COR-L47 (cell line): ENCODE data around the gene KIF18A.
"Not testable (repeated sequence)": the region's sequence is repeated elsewhere in the genome, so short reads cannot be mapped to it uniquely, and the experiment has no call there.

Experiments
- DNase-seq: peaks from one replicate; lab custom pipeline; 2025; lab: John Stamatoyannopoulos, UW

Gene KIF18A

GRCh38 chr11:28107750-28108618 lies at the start of gene KIF18A, which contains the start of gene METTL15:
Gene KIF18A, minus strand, starts transcription at chr11:28108156. Its CDS starts 10,209 bp downstream, at chr11:28097947.
Gene METTL15, plus strand, starts transcription at chr11:28108388. Its CDS starts 4,947 bp downstream, at chr11:28113335.
- peak; percentile 99 for DNase-seq

DNA sequence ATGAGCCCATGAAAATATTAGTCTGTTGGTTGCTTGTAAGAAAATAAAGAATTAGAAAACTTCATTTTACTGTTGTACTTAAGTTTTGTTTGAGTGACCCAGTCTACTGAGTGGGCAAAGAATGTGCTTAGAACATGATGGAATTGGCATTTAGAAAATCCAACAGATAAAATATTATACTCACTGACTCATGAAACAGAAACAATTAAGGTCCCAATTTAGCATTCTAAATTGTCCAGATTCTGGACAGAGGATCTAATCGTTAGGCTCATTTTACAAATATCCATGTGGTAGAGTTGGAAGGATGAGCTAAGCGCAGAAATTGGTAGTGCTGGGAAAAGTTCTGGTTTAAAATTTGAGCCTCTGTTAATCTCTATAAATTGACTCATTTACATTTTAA lies 45.6 kb upstream of the KIF18A start:
- no peak for DNase-seq

DNA sequence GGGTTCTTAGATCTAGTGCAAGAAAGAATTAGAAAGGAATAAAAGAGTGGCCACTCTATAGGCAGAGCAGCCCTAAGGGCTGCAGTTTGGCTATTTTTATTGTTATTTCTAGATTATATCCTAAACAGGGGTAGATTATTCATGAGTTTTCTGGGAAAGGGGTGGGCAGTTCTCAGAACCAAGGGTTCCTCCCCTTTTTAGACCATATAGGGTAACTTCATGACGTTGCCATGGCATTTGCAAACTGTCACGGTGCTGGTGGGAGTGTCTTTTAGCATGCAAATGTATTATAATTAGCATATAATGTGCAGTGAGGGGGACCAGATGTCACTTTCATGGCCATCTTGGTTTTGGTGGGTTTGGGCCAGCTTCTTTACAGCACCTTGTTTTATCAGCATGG lies 44.8 kb upstream of the KIF18A start:
- no peak for DNase-seq

GRCh38 chr11:28146123-28146751 lies 38.3 kb upstream of the KIF18A start:
- DNase-seq: no peak

DNA sequence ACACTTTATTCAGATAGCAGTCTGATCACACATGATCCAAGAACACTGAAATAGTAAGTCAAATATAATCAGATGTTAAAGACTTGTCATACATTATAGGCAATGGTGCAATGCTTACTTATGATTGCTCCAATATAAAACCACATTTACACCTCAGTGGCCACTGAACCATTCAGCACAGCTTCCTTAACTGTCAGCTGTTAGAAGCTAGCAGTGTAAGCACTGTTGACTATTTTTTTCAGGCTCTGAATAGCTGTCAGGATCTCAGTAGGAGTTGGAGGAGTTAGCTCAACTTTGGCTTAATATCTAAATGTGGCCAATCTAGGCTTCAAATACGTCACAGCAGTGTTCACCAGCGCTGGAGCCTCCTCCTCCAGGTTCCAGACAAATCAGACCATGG lies 36.9 kb upstream of the KIF18A start:
- no peak for DNase-seq

DNA sequence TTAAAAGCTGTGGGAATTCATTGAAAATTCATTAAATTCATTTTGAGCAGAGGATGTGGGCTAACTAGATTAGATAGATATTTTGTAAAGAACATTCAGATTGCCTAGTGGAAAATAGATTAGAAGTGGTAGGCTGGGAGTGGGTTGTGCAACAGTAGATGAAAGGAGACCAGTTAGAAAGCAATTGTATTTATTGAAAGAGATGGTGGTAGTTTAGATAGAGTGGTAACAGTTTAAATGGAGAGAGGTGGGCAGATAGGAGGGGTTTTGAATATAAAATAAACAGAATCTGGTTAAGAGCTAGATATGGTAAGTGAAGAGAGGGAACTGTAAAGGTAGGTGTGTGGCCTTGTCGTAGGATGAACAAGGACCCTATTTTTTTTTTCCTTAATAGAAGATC lies 34.8 kb upstream of the KIF18A start:
- DNase-seq: no peak

DNA sequence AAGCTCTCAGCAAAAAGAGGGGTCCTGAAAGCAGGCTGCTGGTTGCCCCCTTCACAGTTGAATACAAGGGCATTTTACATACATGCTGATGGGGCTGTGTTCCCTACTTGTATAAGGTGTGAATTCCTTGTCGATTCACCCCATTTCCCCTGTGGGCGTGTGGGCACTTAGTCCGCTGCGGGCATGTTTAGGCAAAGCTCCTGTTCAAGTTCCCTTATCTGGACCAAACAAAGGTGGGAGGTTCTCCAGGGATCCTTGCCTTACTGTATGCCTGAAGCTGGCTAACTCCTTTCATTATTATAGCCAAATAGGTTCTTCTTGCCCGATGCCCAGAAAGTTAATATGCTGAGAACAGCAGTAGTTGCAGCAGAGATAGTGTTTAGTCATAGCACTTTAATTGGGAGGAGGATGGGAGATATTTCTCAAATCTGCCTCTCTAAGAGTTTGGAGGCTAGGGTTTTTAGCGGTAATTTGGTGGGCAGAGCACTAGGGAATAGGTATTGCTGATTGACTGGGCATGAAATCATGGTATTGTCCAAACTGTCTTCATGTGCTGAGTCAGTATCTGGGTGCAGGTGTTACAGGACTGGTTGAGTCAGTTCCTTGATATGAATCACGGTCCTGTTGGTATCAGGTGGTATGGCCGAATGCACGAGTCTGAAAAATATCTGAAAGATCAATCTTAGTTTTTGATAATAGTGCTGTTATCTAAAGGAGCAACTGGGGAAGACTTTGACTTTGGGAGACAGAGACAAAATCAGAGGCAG lies 32.9 kb upstream of the KIF18A start:
- DNase-seq: no peak

DNA sequence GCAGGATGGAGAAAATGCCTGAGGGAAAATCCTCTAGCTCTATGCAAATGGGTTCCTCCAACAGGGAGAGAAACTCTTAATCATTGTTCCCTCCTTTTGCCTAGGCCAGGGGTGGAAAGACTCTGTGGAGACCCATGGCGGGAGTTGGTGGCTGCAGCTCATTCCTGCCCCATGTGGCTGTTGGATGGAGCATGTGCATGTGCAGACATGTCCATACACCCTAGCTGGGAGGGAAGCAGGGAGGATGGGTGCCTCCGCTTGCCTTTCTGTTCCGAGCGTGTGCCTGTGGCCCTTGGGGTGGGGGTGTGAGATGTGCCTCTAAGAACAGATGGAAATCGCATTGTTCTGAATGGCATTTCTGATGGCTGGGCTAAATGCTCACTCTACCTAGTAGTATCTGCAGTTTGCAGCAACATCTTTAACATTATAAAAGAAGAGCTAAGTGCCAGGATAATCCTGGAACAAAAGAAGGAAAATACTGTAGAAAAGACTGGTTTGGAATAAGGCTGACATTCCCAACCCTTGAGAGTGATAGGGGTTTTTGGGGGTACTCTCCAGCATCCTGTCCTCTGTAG lies 32.0 kb upstream of the KIF18A start:
- no peak for DNase-seq

- no peak for DNase-seq
Measured at GRCh38 chr11:28137832-28138231, 29.9 kb upstream of the KIF18A start.

- DNase-seq: no peak
Measured at GRCh38 chr11:28137366-28137765, 29.4 kb upstream of the KIF18A start.

DNA sequence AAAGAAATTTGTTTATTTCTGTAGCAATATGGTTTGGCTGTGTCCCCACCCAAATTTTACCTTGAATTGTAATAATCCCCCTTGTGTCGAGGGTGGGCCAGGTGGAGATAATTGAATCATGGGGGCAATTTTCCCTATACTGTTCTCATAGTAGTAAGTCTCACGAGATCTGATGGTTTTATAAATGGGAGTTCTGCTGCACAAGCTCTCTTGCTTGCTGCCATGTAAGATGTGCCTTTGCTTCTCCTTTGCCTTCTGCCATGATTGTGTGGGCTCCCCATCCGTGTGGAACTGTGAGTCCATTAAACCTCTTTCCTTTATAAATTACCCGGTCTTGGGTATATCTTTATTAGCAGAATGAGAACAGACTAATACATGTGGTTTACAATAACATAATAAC lies 28.2 kb upstream of the KIF18A start:
- not testable (repeated sequence) for DNase-seq

GRCh38 chr11:28133146-28133545 lies 25.2 kb upstream of the KIF18A start:
- DNase-seq: no peak

DNA sequence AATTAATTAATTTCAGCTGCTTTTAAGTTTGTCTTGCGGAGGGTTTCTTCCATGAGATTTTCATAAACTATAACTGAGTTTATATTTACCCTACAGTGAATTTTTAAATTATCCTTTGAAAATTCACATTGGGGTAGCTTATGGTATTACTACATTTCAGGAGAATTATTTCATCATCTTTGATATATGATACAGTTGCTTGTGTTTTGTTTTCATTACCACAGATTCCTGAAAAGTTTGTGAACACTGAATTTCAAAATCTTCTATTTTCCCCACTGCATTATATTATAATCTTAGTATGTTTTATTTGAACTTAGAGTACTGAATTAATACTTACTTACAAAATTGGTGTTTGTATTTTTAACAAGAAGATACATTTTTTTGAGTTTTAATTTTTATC lies 24.6 kb upstream of the KIF18A start:
- DNase-seq: no peak

- DNase-seq: no peak
Measured at GRCh38 chr11:28123151-28123581, 15.2 kb upstream of the KIF18A start.

DNA sequence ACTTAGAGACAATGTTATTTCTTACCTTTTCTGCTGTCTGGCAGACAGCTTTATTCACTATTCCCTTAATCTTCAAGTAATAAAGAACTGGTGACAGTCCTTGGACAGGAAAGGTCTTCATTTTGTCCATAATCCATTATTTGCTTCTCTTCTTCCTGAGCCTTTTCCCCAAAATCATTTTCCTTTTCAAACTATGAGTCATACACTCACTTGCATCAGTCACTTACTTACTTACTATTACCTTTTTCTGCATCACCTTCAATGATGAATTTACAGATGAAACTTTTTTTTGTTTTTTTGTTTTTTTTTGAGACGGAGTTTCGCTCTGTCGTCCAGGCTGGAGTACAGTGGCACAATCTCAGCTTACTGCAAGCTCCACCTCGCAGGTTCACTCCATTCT lies 9.8 kb upstream of the KIF18A start:
- DNase-seq: no peak

DNA sequence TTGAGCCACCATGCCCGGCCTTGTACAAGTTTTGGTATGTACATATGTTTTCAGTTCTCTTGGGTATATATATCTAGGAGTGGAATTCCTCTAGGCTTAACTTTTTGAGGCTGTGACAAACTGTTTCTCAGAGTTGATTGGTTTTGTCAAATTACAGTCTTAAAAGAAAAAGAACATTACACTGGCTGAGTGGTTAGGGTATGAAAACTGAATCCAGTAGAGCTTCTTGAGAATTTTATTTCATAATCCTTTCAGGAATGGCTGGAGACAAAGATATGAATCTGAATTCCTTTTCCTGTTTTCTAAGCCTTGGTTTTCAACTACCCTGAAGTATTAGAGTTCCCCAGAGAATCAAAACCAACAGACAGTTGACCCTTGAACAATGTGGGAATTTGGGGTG lies 6.8 kb upstream of the KIF18A start:
- DNase-seq: no peak

GRCh38 chr11:28114116-28114515 lies 6.2 kb upstream of the KIF18A start:
- DNase-seq: no peak

DNA sequence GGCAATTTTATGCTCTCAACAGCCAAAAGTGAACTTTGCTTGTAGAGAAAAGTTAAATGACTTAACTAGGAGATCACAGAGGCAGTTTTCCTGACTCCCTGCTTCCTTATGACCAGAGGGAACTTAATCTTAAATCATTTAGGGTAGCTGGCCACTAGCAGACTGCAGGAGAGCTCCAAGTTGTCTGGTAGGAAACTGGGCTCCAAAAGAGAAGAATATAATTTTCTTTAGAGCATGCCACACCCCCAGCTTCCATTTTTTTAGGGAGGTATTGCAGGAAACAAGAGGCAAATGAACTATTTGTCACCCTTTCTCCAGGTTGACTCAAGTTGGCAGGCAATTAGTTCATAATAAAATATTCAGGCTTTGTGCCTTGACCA lies 2.9 kb upstream of the KIF18A start:
- no peak for DNase-seq

DNA sequence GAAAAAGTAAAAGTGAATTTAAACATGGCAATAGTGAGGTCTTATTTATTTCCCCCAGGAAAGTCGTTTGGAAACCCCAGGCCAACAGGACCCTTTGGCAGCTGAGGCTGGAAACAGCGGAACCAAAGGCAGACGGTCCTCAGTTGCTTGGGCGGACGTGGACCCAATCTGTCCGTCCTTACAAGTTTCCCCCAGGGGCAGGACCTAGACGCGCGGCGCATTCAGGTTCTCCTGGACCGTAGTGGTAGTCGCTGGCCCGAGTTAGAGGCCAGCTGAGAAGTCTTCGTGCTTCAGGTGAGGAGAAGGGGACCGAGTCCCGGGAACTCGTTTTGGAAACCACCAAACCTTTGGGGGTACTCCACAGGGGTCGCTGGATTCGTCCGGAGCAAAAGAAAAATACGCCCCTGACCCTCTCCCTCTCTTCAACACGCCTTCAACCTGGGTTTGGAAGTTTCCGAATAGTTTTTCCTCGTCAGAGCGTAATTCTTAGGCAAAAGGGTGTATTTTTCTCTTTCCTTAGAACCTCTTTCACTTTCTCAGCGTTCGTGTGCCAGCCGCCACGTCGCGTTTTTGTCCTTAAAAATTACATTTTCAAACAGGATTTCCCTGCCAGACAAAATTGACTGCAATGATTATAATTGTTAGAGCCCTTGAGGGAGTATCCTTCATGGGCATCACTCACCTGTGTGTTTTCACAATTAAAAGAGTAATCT lies 2.3 kb upstream of the KIF18A start:
- DNase-seq: peak; percentile 73

GRCh38 chr11:28108958-28109357 lies 1.0 kb upstream of the KIF18A start:
- DNase-seq: no peak

- DNase-seq: peak; percentile 6
Measured at GRCh38 chr11:28107191-28107749, 686 bp downstream of the KIF18A start.
